Type B pancreatic cell (in vitro differentiated cells): ENCODE measurements around the gene ZNF443. TPM values are rescaled to one million over a fixed set of nuclear protein-coding genes. Genes with fewer than 3 reads are reported as not detected.

Experiments used
- DNase-seq: peaks from one replicate; pipeline ENCODE4 v3.0.0; 2021; ENCODE audit warnings: mixed read lengths; ENCODE audit not compliant: unreplicated experiment; ENCODE audit errors: extremely low spot score
- H3K27ac Mint-ChIP-seq: 2 replicates; pipeline ENCODE4 v1.8.0; 2021; ENCODE audit warnings: mild to moderate bottlenecking, mixed read lengths
- H3K27me3 Mint-ChIP-seq: 2 replicates; pipeline ENCODE4 v1.8.0; 2021; ENCODE audit warnings: mixed read lengths
- H3K36me3 Mint-ChIP-seq: 2 replicates; pipeline ENCODE4 v1.8.0; 2021; ENCODE audit warnings: mixed read lengths
- H3K4me1 Mint-ChIP-seq: one replicate; pipeline ENCODE4 v1.8.0; 2021; ENCODE audit warnings: mixed read lengths; ENCODE audit not compliant: unreplicated experiment
- H3K4me3 Mint-ChIP-seq: 2 replicates; pipeline ENCODE4 v1.8.0; 2021; ENCODE audit warnings: mild to moderate bottlenecking, mixed read lengths
- H3K9me3 Mint-ChIP-seq: 2 replicates; pipeline ENCODE4 v1.8.0; 2021; ENCODE audit warnings: mixed read lengths
- total RNA-seq: library from RNA; stranded (reverse); gene quantifications from 2 replicates; pipeline ENCODE4 v1.2.1, GENCODE V29; 2021; ENCODE audit warnings: low replicate concordance
- TF ChIP-seq, protein P1 (sequence below): fragments of 200-600 bp; sonication (generic); conservative IDR thresholded peaks from 2 replicates; pipeline ENCODE4 v1.5.0; 2021; ENCODE audit warnings: antibody characterized with exemption, mild to moderate bottlenecking

The ZNF443 gene
- total RNA-seq, 1 donor from 2014 or later = 7.7 TPM

DNA sequence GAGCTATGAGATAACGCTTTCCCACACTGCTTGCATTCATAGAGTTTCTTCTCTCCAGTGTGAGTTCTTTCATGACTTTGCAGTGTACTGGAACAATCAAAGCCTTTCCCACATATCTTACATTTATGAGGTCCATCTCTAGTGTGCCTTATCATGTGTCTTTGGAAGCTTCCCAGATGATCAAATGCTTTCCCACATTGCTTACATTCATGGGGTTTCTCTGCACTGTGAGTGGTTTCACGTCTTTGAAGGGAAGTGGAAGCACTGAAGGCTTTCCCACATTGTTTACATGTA is 60.4 kb downstream of the ZNF443 start:
- TF ChIP-seq, protein P1, sequence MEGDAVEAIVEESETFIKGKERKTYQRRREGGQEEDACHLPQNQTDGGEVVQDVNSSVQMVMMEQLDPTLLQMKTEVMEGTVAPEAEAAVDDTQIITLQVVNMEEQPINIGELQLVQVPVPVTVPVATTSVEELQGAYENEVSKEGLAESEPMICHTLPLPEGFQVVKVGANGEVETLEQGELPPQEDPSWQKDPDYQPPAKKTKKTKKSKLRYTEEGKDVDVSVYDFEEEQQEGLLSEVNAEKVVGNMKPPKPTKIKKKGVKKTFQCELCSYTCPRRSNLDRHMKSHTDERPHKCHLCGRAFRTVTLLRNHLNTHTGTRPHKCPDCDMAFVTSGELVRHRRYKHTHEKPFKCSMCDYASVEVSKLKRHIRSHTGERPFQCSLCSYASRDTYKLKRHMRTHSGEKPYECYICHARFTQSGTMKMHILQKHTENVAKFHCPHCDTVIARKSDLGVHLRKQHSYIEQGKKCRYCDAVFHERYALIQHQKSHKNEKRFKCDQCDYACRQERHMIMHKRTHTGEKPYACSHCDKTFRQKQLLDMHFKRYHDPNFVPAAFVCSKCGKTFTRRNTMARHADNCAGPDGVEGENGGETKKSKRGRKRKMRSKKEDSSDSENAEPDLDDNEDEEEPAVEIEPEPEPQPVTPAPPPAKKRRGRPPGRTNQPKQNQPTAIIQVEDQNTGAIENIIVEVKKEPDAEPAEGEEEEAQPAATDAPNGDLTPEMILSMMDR = no peak
- no peaks in the 10 kb centered on the region for H3K27me3 Mint-ChIP-seq
- H3K27ac Mint-ChIP-seq = no peak overlapping the region
- H3K4me1 Mint-ChIP-seq = no peaks in the 10 kb centered on the region
- DNase-seq = no peak
- H3K36me3 Mint-ChIP-seq = peaks cover 34% of the 10 kb centered on the region
- H3K9me3 Mint-ChIP-seq = peaks cover 23% of the 10 kb centered on the region
- H3K4me3 Mint-ChIP-seq = no peak overlapping the region

DNA sequence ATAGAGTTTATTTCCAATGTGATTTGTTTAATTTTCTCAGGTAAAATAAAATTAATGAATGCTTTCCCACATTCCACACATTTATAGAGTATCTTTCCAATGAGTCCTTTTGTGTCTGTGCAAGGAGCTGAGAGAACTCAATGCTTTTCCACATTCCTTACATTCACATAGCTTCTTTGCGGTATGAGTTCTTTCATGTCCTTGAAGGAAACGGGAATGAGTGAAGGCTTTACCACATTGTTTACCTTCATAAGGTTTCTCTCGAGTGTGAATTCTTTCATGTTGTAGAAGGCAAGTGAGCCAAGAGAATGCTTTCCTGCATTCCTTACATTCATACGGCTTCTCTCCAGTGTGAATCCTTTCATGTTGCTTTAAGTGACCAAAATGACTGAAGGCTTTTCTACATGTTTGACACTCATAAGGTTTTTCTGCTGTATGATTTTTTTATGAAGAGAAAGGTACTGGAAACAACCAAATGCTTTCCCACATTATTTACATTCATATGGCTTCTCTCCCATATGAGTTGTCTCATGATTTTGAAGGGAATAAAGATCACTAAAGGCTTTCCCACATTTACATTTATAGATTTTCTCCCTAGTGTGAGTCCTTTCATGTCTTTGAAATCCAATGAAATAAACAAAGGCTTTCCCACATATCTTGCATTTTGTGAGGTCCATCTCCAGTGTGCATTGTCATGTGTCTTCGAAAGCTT is 60.9 kb downstream of the ZNF443 start:
- DNase-seq = no peak
- H3K4me3 Mint-ChIP-seq = no peak overlapping the region
- H3K36me3 Mint-ChIP-seq = peaks cover 34% of the 10 kb centered on the region
- H3K27me3 Mint-ChIP-seq = no peaks in the 10 kb centered on the region
- TF ChIP-seq, protein P1 = no peak
- peaks cover 23% of the 10 kb centered on the region for H3K9me3 Mint-ChIP-seq
- no peaks in the 10 kb centered on the region for H3K4me1 Mint-ChIP-seq
- H3K27ac Mint-ChIP-seq = no peak overlapping the region

Other genes with a start within 250 kb of the ZNF443 start
- gene ZNF44, start 146.1 kb downstream of the ZNF443 start, total RNA-seq = 11.7 and 13.0 TPM in 2 replicates
- 2.6 and 2.7 TPM in 2 replicates for gene ZNF563, start 107.4 kb downstream of the ZNF443 start, total RNA-seq
- gene ZNF442, start 75.3 kb downstream of the ZNF443 start, total RNA-seq = 2.4 and 5.1 TPM in 2 replicates
- 5.4 and 6.5 TPM in 2 replicates for gene ZNF799, start 39.8 kb downstream of the ZNF443 start, total RNA-seq
- 3.6 and 5.6 TPM in 2 replicates for gene ZNF709, start 43.8 kb upstream of the ZNF443 start, total RNA-seq
- gene ZNF564, start 110.5 kb upstream of the ZNF443 start, total RNA-seq = 11.0 and 14.5 TPM in 2 replicates
- gene ZNF490, start 169.8 kb upstream of the ZNF443 start, total RNA-seq = 11.2 and 11.4 TPM in 2 replicates
- gene ZNF791, start 169.9 kb upstream of the ZNF443 start, total RNA-seq = 21.1 and 27.4 TPM in 2 replicates
- gene MAN2B1, start 225.7 kb upstream of the ZNF443 start, total RNA-seq = 90.6 and 95.4 TPM in 2 replicates
- gene WDR83, start 225.8 kb upstream of the ZNF443 start, total RNA-seq = 9.8 and 14.6 TPM in 2 replicates
- gene DHPS, start 240.9 kb upstream of the ZNF443 start, total RNA-seq = 71.2 and 79.4 TPM in 2 replicates
- gene GNG14, start 247.0 kb upstream of the ZNF443 start, total RNA-seq = 0.85 TPM in 1 of 2 replicates, not detected in the other